ENCODE results near the gene ADGRA1.

Gene ADGRA1

GRCh38 chr10:133079836-133080682 lies 7.7 kb upstream of the ADGRA1 start:
- DNase-seq (ENCODE audit: low read depth, low spot score), result no peak
- POLR2A ChIA-PET, result no interaction called here

GRCh38 chr10:133080683-133081040 lies 7.1 kb upstream of the ADGRA1 start:
- no peak overlapping the region for H3K4me3 ChIP-seq (ENCODE audit: low read depth, low read length)
- CTCF ChIA-PET, result no interaction called here
- TF ChIP-seq CTCF (IDR thresholded peaks at IDR 0.05; ENCODE audit: insufficient read depth, low read length, missing control alignments), result no peak
- POLR2A ChIA-PET, result no interaction called here
- DNase-seq (ENCODE audit: low read depth, low spot score), result no peak

More at GRCh38 chr10:133079836-133080682, 7.7 kb upstream of the ADGRA1 start:
- no peak overlapping the region for H3K4me3 ChIP-seq (ENCODE audit: low read depth, low read length)
- no peak for TF ChIP-seq CTCF (IDR thresholded peaks at IDR 0.05; ENCODE audit: insufficient read depth, low read length, missing control alignments)
- CTCF ChIA-PET, result no interaction called here

GRCh38 chr10:133081636-133082035 lies 6.1 kb upstream of the ADGRA1 start:
- POLR2A ChIA-PET, result no interaction called here
- H3K4me3 ChIP-seq (ENCODE audit: low read depth, low read length), result no peak overlapping the region
- CTCF ChIA-PET, result no interaction called here
- no peak for TF ChIP-seq CTCF (IDR thresholded peaks at IDR 0.05; ENCODE audit: insufficient read depth, low read length, missing control alignments)
- no peak for DNase-seq (ENCODE audit: low read depth, low spot score)

- DNase-seq (ENCODE audit: low read depth, low spot score), result no peak
- no peak overlapping the region for H3K4me3 ChIP-seq (ENCODE audit: low read depth, low read length)
- POLR2A ChIA-PET, result no interaction called here
- TF ChIP-seq CTCF (IDR thresholded peaks at IDR 0.05; ENCODE audit: insufficient read depth, low read length, missing control alignments), result no peak
- CTCF ChIA-PET, result no interaction called here
Measured at GRCh38 chr10:133082685-133083421, 4.9 kb upstream of the ADGRA1 start.

- ChIA-PET CTCF (no interaction called here), POLR2A (no interaction called here)
- no peak for TF ChIP-seq CTCF (IDR thresholded peaks at IDR 0.05; ENCODE audit: insufficient read depth, low read length, missing control alignments)
- H3K4me3 ChIP-seq (ENCODE audit: low read depth, low read length), result no peak overlapping the region
- no peak for DNase-seq (ENCODE audit: low read depth, low spot score)
Measured at GRCh38 chr10:133083422-133084100, 4.2 kb upstream of the ADGRA1 start.

- H3K4me3 ChIP-seq (ENCODE audit: low read depth, low read length), result no peak overlapping the region
- ChIA-PET POLR2A (no interaction called here), CTCF (no interaction called here)
- DNase-seq (ENCODE audit: low read depth, low spot score), result no peak
- no peak for TF ChIP-seq CTCF (IDR thresholded peaks at IDR 0.05; ENCODE audit: insufficient read depth, low read length, missing control alignments)
Measured at GRCh38 chr10:133084491-133084890, 3.2 kb upstream of the ADGRA1 start.

Data from AG04449 (cell line).